KOPT-K1 (cell line): ENCODE results near the gene ANP32E.

Experiments
- H3K27ac ChIP-seq: fragments of 200-600 bp; sonication (generic); 2 replicates; pipeline ENCODE4 v1.5.1; 2016; ENCODE audit warnings: antibody characterized with exemption, mild to moderate bottlenecking, low read depth, low read length; ENCODE audit not compliant: poor library complexity, severe bottlenecking
- H3K36me3 ChIP-seq: fragments of 200-600 bp; sonication (generic); 2 replicates; pipeline ENCODE4 v1.5.1; 2017; ENCODE audit warnings: antibody characterized with exemption, mild to moderate bottlenecking, low read length, moderate library complexity; ENCODE audit not compliant: insufficient read depth
- H3K9me3 ChIP-seq: fragments of 200-600 bp; sonication (generic); 2 replicates; pipeline ENCODE4 v1.5.1; 2017; ENCODE audit warnings: antibody characterized with exemption, low read length, mild to moderate bottlenecking; ENCODE audit not compliant: insufficient read depth, poor library complexity, severe bottlenecking

ANP32E gene

DNA sequence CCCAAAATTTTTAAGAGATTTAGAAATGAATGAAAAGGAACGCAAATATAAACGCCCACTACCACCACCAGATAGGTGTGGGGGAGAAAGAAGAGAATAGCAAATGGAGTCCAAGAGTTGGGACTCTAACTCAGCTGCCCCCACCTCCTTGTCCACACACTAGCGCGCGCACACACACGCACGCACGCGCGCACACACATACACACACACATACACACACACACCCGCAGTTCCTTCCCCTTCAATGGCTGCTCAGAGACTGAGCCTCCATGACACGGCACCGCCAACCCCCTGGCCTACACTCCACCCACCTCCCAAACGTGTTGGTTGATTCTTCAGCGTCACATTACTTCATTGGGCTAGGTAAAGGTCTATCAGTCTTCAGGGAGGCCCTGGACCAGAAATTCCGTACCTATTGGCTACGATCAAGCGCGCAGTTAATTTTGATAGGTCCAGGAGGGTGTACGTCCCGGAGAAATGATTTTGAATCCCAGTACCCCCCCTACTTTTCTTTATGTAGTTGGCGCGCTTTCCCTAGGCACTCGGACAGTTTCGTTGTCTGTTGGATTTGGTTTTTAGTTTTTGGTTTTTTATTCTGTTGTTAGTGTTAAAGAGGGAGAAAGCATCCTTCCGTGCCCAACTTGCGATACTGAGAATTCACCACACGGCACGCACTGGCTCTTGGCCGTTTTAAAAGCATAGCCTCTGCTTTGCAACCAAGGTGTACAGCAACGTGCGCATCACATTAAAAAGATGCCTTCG, at the start of gene ANP32E:
TSS of gene ANP32E (minus strand) at position 261 of the 762 bp plus-strand sequence. CDS start 326 bp downstream, outside the sequence.
- peaks cover 7% of the 10 kb centered on the region for H3K36me3 ChIP-seq
- H3K27ac ChIP-seq: peak within 1 kb of the TSS; percentile 92
- H3K9me3 ChIP-seq: no peaks in the 10 kb centered on the region

DNA sequence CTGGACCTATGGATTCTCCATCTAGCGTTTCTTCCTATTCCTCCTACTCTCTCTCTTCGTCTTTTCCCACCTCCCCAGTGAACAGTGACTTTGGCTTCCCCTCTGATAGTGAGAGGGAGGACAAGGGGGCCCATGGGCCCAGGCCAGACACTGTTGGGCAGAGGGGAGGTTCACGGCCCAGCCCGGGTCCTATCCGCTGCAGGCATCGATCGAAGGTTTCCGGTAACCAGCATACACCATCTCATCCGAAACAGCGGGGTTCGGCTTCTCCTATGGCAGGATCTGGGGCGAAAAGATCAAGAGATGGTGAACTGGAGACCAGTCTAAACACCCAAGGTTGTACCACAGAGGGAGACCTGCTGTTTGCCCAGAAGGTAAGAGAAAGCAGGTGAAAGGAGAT, 47.3 kb upstream of the ANP32E start:
- Histone ChIP-seq H3K9me3 (no peaks in the 10 kb centered on the region), H3K27ac (no peak overlapping the region), H3K36me3 (no peaks in the 10 kb centered on the region)

DNA sequence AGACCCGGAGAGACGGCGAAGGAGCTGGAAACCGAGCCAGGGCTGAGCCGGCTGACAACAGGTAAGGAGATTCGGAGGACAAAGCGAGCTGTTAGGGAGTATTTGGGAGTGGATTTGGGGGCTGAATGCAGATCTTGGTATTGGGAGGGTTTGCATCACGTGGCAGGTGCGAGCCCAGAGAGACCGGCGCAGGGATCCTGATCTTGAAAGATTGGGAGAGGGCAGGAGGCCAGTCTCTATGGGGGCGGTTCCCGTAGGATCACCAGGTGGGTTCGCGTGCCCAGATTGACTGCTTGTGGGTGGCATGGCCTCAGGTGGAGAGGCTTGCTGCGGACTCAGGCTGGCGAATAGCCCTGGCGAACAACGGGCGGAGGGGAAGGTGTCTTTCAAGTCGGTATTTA, 46.6 kb upstream of the ANP32E start:
- Histone ChIP-seq H3K36me3 (no peaks in the 10 kb centered on the region), H3K27ac (no peak overlapping the region), H3K9me3 (no peaks in the 10 kb centered on the region)

DNA sequence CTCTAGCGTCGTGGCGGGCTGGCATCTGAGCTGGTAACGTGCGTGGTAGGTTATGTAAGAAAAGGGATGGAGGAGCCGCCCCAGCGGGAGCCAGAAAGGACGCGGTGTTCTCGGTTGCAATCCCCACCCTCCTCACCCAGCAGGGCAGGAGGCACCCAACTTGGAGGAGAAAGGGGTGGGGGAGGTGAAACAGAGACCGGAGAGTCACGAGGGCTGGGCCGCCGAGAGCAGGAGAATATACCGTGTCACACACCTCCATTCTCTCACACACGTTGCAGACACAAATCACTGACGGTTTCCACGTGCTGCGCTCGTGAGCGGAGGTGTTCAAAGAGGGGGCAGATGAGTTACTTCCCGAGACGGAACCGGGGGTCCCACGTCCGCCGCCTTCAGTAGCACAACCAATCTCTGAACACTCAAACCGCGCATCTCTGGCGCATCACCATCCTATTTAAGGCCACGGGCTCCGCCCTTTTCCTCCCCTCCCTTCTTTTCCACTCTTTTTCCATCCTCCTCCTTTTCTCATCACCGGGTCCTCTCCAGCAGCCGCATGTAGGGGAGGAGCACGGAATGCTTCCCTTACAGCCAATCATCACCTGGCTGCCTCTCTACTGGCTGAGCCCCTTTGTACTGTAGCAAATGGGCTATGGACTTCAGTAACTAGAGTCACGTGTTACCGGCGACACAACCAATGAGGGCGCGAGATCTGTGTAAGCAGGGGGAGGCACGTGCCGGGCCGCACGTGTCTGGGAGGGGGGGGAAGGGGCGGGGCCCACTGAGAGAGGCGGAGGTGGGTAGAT, 46.0 kb upstream of the ANP32E start, which contains the start of gene CIART:
TSS of gene CIART (plus strand) at position 797 of the 800 bp plus-strand sequence. CDS start 714 bp downstream, outside the sequence.
- Histone ChIP-seq H3K27ac (peak within 1 kb of the TSS; percentile 11), H3K9me3 (no peaks in the 10 kb centered on the region), H3K36me3 (no peaks in the 10 kb centered on the region)

DNA sequence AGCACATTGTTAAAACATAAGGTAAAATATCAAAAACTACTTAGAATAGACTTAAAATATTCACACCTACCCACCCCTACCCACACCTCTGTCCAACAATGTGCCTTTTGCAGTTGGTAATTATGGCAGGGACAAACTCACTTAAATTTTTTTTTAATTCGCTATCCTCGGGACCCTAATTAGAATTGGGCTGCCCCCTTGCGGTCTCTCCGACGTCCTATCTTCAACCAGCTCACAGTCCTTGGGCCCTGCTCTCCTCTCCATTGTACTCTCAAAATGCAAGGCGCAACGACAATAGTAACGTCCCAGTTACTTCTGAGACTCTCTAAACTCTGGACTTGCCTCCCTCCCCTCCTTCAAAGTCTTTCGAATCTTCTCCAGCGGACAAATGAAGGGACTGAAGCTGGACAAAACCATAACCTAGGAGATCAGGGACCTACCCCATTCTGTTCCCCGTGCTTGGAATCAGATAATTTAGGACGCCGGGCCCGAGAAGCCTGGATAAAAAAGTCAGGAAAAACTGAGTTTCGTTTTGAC, 45.4 kb upstream of the ANP32E start:
- no peaks in the 10 kb centered on the region for H3K9me3 ChIP-seq
- H3K27ac ChIP-seq: peak overlapping the region; percentile 11
- no peaks in the 10 kb centered on the region for H3K36me3 ChIP-seq

DNA sequence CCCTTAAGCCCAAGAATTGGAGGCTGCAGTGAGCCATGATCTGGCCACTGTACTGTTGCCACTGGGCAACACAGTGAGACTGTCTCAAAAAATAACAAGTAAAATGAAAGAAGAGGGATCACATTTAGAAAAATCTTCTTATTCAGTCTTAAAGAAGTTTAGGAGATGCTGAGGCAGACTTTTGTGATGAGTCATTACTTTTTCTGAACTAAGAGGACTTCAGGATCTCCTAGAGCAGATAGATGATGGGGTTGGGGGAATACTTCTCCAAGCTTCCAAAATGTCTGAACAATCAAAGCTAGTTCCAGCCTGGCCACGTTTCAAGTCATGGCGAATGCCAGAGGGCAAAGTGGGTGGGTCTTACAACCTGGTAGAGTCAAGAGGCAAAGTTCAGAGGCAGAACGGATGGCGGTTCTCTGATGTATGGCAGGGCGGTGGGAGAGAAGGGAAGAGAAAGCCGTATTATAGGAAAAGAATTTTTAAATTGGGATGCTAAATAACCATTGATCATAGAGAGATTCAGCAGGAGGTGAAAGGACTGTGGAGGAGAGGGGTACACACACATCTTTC, 44.3 kb upstream of the ANP32E start:
- no peaks in the 10 kb centered on the region for H3K36me3 ChIP-seq
- H3K9me3 ChIP-seq: no peaks in the 10 kb centered on the region
- H3K27ac ChIP-seq: no peak overlapping the region

DNA sequence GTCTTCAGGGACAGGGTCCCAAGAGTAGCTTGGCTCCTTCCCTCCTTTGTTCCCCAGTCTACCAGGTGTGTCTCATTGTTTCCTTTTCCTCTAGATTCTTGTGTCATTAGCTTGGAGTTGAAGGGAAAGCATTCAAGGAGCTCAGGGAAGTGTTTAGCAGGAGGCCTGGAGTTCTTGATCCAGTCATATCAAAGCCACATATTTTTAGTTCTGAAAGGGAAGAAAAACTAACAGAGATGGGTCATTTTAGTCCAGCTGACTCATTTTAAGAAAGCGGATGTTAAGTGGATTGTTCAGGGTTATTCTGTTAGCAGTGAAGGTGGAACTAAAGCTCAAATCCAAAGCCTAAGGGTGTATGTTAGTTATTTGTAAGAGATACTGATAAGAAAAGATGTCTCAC, 37.4 kb upstream of the ANP32E start:
- H3K27ac ChIP-seq: no peak overlapping the region
- H3K9me3 ChIP-seq: no peaks in the 10 kb centered on the region
- no peaks in the 10 kb centered on the region for H3K36me3 ChIP-seq

DNA sequence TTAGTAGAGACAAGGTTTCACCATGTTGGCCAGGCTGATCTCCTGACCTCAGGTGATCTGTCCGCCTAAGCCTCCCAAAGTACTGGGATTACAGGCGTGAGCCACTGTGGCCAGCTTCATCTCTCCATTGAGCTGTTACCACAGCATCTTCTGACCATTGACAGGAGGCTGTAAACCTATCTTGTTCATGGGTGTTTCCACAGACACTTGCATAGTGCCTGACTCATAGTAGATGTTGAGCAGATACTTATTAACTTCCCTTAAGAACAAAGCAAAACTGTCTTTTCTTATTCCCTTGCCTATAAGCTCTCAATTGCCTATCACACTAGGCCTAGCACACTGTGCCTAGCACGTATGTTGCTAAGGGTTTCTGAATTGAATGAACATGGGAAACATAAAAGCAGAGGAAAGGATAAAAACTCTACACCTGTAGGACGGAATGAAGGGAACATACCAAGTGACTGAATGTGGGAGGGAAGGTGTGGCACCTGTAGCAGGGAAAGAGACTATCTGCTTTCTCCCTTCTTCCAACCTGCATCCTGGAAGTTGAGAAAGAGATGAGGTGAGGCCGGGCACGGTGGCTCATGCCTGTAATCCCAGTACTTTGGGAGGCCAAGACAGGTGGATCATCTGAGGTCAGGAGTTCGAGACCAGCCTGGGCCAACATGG, 35.5 kb upstream of the ANP32E start:
- H3K9me3 ChIP-seq: no peaks in the 10 kb centered on the region
- peaks cover 11% of the 10 kb centered on the region for H3K36me3 ChIP-seq
- no peak overlapping the region for H3K27ac ChIP-seq

DNA sequence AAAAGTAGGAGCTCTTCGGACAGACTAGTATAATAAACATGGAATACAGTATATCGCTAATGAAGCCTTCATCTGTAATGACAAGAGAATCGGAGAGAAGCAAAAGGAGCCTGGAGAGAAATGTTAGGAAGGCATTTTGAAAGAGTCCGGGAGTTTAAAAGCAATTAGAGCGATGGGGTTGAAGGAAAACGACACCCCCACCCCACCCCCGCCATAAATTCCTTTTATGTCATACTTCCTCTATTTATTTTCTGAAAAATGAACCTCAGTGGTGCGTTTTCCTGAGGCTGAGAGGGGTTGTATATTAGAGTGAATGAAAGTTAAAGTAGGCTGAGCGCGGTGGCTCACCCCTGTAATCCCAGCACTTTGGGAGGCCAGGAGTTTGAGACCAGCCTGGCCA, 33.5 kb upstream of the ANP32E start:
- Histone ChIP-seq H3K36me3 (peaks cover 31% of the 10 kb centered on the region), H3K27ac (peak overlapping the region; percentile 89), H3K9me3 (no peaks in the 10 kb centered on the region)

DNA sequence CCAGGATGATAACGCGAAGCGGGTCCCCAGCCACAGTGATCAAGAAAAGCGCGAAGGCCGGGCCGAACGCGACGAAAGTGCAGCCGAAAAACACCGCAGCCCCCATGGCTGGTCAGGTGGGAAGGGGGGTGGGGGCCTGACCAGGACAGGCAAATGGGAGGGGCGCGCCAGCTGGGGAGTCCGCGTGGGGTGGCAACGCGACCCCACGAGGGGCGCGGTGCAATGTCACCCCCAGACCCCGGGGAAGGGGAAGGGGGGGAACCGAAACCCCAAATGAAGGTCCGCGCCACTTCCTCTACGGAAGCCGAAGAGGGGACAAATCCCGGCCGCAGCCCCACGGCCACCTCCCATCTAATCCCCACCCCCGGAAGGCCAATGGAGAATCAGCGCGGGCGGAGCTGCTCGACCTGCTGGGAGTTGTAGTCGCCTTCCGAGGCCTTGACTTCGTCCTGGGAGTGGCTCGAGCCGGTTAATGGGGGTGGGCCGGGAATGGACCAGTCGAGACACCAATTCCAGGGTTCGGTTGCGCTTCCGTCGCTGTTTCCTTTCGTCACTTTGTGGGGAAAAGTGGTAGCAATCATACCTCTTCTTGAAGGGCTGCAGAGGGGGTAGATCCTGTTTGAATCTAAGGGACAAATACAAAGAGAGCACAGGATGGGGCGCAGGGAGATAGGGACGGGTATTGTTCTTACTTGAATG, 32.9 kb upstream of the ANP32E start, which contains the start of gene APH1A:
TSS of gene APH1A (minus strand) at position 312 of the 699 bp plus-strand sequence. CDS start at position 106, 206 bp downstream.
- H3K27ac ChIP-seq: peak within 1 kb of the TSS; percentile 89
- peaks cover 34% of the 10 kb centered on the region for H3K36me3 ChIP-seq
- H3K9me3 ChIP-seq: no peaks in the 10 kb centered on the region

DNA sequence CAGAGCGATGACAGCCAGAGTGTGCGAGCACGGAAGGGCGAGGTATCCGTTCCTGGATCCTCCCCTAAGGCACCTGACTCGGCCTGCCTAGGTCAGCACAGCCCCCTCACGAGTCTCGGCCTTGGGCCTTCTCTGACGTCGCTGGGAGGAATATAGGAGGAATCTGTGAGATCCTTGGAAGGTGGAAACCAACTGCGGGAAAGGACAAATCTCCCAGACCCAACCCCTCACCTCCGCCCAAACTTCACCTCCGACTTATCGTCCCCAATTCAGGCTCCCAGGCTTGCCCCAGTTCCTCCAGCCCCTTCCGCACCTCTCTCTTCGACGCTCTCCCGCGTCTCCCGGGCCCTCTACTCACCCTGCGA, 32.4 kb upstream of the ANP32E start:
- no peaks in the 10 kb centered on the region for H3K9me3 ChIP-seq
- H3K36me3 ChIP-seq: peaks cover 34% of the 10 kb centered on the region
- H3K27ac ChIP-seq: peak overlapping the region; percentile 89

DNA sequence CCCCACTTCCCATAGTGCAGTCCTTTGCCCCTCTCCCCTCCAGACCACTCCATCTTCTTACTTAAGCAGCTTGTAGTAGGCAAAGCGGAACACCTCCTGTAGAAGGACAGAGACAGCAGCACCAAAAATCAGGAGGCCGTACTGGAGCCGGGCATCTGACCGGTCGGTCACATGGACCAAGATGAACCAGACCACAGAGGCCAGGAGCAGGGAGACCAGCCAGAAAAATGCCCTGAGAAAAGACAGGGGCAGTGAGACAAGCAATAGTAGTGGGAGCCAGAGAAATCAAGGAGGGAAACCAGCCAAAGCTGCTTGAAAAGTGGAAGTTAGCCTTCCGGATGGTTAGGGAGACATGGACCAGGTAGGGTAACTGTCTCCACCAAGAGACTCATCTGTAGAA, 32.0 kb upstream of the ANP32E start:
- H3K9me3 ChIP-seq: no peaks in the 10 kb centered on the region
- H3K36me3 ChIP-seq: peaks cover 34% of the 10 kb centered on the region
- peak overlapping the region; percentile 89 for H3K27ac ChIP-seq

DNA sequence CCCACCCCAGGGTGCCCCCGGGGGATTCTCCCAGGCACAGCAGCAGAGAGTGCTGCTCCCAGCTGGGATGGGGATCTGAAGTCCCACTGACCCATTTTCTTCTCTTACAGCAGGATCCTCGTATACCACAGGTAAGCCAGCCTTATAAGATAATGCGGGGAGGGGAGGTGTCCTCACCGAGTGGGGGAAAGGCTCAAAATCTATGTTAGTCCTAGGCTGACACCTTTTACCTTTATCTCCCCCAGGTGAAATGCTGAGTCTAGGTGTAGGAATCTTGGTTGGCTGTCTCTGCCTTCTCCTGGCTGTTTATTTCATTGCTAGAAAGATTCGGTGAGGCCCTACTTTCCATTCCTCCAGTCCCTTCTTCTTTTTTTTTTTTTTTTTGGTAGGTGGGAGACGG, 27.6 kb upstream of the ANP32E start:
- Histone ChIP-seq H3K27ac (no peak overlapping the region), H3K36me3 (peaks cover 34% of the 10 kb centered on the region), H3K9me3 (no peaks in the 10 kb centered on the region)
